ENCODE results near the gene RMND5A.
"Not testable (repeated sequence)": the region's sequence is repeated elsewhere in the genome, so short reads cannot be mapped to it uniquely, and the experiment has no call there.

Gene RMND5A, protein sequence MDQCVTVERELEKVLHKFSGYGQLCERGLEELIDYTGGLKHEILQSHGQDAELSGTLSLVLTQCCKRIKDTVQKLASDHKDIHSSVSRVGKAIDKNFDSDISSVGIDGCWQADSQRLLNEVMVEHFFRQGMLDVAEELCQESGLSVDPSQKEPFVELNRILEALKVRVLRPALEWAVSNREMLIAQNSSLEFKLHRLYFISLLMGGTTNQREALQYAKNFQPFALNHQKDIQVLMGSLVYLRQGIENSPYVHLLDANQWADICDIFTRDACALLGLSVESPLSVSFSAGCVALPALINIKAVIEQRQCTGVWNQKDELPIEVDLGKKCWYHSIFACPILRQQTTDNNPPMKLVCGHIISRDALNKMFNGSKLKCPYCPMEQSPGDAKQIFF

DNA sequence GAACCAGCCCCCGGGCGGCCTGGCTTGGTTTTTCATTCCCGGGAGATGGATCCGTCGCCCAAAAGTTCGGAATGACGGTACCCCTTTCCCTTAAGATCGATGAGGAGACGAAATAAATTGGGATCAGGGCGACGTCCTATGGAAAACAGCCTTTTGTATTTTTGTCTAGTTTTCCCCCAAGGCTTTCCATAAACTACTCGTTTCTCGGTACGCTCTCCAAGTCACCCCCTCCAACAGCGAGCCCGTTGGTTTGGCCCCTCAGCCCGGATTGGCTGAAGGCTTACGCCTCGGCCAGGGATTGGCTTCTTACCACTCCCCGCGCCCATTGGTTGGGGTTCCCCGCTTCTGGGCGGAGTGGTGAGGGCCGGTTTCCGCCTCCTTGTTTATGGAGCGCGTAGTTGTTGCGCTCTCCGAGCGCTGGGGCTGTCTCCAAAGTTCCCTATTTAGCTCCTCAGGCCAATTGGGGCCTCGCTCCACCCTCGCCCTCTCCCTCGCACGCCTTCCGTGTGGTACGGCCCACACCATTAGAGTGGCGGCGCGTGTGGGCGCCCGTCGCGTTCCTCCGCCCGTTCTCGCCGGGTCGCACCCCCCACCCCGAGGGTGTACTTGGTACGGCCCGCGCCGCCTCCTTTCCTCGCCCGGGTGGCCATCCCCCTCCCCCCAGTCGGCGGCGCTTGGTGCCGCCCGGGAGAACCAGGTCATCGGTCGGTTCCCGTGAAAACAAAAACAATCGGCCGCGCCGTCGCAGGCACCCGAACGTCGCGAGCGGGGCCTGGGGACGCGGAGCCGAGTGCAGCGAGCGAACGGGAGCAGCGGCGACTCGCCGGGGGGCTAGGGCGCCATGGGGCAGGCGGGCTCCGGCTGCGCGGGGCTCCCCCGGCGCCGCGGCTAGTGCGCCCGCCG, at the start of gene RMND5A:
TSS of gene RMND5A (plus strand) at position 655 of the 903 bp plus-strand sequence. CDS start 377 bp downstream, outside the sequence.
- DNase-seq = peak in 1 of 2 experiments; percentile 93

DNA sequence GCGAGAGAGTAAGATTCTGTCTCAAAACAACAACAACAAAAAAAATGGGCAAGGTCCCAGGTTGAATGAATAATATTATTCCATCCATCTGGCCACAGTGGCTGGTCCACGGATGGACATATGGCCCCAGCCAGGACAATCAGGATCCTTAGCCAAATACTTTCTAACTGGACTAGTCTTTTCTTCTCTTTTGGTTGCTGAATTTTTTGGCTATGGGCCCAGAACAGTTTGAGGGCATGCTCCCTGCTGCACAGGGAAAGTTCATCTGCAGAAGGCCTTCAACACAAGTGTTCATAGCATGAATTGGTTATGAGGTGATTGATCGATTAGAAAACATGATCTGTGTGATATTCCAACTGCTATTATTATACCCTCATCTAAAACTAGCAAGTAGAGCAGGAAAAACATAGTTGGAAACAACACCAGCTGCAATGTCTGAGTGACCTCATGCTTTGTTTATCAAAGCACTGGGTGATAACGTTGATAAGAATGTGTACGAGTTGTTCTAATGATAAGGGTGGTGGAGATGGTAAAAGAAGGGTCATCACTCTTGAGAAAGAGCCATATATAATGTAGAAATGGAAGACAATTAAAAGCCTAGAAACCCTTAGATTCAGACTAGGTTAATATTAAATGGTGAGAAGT, 48.6 kb upstream of the RMND5A start:
- no peak for DNase-seq

DNA sequence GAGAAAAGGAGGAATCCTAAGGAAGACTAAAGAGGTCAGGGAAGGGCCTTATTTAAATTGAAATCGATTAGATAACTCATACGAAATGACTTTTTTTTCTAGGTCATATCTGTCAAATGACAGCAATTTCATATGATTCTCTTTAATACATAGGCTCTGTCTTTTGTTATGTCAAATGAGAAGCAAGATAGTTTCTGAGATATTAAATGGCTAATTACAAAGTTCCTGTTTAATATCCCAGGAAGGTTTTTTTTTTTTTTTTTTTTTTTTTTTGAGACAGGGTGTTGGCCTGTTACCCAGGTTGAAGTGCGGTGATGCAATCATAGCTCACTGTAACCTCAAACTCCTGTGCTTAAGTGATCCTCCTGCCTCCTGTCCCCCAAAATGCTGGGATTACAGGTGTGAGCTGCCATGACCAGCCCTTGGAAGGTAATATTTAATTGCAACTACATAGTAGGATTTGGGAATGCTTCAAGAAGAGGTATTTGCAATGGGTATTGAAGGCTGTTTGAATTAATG, 48.0 kb upstream of the RMND5A start:
- DNase-seq = no peak

DNA sequence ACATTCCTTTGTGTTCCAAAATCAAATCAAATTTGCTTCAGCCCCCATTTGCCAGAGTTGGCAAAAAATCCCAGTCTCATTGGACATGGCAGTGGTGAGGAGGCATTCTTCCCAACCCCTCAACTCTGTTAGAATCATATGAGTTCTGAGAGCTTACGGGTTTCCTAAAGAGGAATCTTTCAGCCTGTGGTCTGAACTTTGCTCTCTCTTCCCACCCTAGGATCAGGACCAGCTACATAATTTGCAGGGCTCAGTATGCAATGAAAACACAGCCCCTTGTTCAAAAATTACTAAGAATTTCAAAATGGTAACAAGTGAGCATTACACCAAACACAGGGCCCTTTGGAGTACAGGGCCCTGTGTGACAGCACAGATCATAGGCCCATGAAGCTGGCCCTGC, 47.1 kb upstream of the RMND5A start:
- no peak for DNase-seq

DNA sequence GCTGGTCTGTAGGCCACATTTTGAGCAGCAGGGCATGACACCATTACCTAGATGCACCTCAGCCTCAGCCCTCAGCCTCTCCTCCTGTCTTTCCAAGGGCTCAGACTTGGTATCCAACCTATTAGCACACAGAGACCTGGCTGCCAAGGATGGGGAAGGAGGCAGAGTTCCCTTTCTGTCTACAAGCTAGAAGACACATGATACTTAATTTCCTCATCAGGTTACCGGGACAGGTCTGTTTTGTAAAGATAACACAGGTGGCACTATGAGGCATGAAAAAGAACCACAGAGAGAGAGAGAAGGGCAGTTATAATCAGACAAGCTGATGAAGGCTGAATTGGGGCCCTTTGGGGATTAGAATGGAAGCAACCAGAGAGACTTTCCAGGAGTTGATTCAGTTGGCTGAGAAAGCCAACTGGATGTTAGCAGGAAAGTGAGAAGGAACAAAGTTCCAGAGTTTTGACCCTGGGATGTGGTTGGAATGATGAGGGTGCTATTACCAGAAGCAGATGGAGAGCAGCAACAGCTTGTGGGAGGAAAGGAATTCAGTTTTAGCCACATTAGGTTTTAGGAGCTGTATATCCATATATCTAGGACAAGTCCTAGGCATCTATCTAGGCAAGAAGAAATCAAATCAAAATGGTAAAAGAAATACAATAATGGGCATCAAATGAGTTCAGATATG, 46.0 kb upstream of the RMND5A start:
- DNase-seq = no peak

DNA sequence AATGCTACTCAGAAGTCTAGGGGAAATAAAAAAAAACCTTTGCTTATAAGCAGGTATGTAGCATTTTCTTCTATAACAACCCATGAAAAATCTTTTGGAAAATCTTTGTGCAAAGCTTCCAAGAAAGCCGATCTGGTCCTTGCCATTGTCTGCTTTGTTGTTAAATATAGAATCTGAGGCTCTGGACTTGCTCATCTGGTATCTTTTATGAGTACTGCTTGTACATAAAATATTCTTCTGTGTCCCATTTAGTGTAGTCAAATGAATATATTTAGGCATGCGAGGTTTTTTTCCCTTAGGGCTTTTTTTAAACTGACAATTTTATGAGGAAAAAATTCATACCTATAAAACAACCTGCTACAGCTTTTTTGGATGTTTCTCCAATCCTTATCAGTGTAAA, 45.0 kb upstream of the RMND5A start:
- no peak for DNase-seq

DNA sequence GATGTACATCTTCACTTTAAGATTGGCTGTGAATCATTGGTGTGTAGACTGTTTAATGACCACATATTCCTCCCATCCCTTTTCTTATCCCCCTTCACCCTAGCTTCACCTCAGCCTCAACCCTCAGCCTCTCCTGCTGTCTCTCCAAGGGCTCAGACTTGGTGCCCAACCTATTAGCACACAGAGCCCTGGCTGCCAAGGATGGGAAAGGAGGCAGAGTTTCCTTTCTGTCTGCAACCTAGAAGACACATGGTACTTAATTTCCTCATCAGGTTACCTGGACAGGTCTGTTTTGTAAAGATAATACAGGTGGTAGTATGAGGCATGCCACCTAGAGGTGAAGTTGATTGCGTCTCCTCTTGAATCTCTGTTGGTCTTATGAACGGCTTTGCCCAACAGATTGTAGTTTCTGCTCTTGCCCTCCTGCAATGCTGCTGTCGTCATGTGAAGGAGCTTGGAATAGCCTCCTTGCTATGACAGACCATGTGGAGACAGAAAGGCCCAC, 44.5 kb upstream of the RMND5A start:
- DNase-seq = no peak

DNA sequence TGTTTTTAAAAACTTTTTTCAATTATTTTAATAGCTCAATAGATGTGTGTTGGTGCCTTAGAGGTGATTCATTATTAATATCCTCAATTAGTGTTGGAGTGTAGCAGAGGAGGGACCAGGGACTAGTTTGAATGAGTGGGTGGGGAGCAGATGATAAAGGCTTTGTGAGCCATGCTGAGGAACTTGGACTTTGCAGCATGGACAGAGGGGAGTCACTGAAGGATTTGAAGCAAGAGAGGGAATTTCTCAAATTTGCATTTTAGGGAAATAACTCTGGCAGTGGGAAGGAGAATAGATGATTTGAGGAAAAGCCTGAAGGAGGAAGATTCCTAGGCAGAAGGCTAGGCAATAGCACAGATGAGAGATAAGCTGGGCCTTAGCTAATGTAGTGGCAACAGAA, 42.3 kb upstream of the RMND5A start:
- DNase-seq = no peak

DNA sequence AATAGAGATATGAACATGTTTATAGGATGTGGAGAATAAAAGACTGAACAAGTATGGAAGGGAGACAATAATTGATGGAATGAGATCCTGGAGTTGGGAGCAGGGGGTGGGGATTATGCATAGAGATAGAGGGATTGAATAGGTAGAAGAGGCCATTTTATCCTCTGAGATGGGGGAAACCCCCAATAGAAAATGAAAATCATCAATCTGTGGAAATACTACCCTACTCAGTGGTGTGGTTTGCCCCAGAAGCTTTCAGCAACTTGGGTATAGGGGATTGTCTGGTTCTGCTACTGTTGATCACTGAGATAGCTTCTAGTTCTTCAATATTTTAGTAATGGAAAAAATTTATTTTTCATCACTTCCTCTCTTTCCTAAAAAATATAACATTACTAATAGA, 41.1 kb upstream of the RMND5A start:
- no peak for DNase-seq

DNA sequence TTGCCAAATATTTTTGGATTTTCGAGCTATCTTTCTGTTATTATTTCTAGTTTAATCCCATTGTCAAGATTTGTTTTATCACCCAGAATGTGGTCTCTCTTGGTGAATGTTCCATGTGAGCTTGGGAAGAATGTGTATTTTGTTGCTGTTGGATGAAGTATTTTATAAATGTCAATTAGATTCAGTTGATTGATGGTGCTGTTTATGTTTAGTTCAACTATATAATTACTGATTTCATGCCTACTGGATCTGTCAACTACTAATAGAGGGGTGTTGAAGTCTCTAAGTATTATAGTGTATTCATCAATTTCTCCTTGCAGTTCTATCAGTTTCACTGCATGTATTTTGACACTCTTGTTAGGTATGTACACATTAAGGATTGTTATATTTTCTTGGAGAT, 34.7 kb upstream of the RMND5A start:
- DNase-seq = no peak

DNA sequence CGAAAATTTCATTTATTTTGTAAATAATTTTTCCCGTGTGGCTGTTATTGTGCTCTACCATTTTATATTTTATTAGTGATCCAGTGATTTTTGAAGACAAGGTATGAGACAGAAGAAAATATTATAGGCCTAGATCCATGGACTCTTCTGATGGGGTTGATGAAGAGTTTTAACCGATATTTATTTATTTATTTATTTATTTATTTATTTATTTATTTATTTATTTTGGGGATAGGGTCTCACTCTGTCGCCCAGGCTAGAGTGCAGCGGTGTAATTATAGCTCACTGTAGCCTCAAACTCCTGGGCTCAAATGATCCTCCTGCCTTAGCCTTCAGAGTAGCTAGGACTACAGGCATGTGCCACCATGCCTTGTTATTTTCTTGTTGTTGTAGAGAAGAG, 33.6 kb upstream of the RMND5A start:
- DNase-seq = no peak

DNA sequence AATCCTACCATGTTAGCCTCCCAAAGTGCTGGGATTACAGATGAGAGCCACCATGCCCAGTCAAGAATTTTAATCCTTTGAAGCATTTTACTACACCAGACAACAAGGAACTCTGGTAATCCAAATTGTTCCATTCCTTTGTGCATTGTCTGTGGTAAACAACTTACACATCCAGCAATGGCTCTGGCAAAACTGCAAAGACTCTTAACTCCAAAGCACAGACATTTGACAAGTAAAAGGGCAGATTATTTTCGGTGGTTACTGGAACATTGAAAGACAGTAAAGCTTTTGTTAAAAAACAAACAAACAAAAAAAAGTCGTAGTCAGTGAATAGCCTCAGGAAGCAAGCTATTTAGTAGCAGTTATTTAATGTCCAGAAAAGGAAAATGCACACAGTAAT, 33.2 kb upstream of the RMND5A start:
- no peak for DNase-seq

DNA sequence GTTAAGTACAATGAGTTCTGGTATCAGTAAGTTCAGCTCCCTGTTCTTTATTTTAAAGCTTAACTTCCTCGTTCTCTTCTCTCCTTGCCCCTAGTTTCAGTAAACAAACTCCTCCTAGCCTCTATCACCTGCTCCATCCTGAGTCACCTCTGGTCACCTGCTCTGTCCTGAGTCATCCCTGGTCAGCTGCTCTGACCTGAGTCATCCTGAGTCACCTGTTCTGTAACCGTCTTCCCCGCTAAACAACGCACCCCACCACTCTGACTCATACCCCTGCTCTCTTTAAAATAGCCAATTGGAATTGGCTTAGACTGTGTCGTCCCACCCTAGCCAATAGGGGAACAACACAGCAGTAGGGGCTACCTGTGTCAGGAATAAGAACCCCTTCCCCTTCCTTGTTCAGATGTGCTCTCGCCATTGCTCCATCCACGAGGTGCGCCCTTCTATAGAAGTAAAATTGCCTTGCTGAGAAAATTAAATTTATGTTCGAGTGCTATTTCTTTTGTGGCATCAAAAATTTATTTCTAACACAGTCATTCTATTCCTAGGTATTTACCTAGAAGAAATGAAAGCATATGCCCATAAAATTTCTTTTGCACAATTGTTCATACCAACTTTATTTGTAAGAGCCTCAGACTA, 24.9 kb upstream of the RMND5A start:
- DNase-seq = no peak

DNA sequence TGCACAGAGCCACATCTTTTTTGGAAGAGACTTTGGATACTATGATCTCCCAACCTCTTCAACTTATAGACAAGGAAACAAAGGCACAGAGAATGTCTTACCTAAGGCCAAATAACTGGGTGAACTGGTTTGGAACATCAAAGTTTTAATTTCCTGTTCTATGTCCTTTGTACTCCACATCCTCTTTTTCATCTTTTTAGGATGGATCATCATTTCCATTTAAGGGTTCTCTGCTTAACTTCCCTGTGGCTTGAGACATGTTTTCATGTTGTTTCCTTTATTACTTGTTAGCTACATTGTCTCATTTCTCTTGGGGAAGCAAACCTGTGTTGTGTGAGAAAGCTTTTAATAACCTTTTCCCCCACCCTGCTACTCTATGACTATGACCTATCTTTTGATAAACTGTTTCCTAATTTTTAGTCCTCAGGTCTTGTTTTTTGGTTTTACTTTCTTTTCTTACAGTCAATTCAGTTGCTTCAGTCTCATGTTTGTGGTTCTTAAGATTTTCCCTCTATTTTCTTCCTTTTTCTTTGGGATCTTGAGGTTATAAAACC, 22.5 kb upstream of the RMND5A start:
- DNase-seq = no peak

DNA sequence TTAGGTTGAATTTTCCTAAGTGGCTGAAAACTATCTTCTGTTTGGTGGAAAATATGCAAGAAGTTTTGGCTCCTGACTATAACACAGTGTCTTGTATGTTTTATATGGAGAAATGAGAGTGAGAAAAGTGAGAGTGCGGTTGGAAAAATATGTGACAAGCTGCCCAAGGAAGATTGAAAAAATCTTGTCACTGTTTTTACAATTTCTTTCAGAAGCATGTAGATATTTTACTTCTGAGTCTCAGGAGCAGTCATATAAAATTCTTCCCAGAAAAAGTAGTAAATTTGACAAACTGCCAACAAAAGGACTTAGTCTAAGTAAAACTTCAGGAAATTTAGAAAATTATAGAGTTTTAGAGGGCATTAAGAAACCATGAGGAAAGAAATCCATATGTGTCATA, 19.4 kb upstream of the RMND5A start:
- no peak for DNase-seq

DNA sequence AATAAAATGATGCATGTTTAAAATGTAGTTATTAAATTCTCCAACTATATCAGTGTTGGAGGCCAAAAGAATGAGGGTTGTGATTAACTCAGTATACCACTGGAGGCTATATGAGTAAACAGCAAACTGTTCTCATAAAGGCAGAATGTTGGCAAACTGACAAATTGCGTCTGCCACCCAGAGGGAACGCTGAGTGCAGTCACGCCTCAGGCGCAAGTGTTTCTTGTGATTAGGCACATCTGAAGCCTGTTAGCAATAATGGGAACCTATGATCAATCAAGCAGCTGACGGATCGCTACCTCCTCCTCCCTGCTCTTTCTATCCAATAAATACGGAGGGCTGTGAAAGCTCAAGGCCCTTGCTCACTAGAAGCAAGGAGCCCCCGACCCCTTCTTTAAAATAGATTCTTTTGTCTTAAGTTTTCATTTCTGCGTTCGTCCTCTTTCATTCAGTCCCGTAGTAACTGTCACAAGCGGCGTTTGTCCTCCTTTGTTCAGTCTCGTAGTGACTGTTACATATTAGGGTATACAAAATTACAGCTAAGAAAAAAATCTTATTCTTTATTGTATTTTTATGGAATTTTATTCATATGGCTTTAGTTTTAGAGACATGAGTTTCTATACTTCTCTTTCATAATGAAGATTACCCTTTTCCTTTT, 16.3 kb upstream of the RMND5A start:
- no peak for DNase-seq

DNA sequence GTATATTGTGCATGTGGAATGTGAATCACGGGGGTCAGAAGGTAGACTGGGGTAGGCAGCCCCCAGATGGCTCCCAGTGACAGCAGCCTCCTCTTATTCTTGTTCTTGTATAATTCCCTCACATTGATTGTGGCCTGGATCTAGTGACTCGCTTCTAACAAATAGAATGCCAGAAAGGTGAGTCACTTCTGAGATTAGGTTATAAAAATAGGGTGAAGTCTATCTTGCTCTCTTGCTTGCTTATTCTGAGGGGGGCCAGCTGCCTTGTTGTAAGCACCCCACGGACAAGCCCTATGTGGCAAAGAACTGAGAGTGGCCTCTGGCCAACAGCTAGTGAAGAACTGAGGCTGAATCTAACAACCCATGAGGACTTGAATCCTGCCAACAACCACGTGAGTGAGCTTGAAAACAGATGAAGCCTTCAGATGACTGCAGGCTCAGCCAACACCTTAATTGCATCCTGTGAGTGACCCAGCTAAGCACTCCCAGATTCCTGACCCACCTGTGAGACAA, 15.6 kb upstream of the RMND5A start:
- no peak for DNase-seq

DNA sequence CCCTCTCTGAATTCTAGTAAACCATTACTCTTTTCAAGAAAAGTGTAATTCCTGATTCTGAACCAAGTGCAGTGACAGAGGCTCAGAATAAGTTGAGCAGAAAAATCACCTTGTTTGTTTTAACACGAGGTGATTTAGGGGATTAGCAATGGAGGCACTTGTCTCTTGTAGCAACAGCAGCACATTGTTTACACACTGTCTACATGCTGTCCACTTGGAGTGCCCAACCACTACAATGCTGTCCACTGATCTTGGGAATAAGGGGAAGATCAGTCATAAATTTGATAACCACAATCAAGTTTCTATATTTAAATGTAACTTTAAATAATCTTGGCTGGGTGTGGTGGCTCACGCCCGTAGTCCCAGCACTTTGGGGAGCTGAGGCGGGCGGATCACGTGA, 13.9 kb upstream of the RMND5A start:
- DNase-seq = no peak

DNA sequence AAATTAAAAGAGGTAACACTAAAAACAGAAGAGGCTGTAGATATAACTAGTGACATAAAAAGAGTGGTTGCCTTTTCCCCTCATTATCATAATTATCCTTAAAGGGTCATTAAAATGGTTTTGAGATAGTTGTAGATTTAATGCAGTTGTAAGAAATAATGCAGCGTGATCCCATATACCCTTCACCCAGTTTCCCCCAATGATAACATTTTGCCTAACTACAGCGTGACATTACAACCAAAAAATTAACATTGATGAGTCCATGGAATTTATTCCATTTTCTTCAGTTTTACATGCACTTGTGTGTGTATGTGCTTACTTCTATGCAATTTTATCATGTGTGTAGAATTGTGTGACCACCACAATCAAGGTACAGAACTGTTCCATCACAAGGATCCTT, 13.2 kb upstream of the RMND5A start:
- no peak for DNase-seq

DNA sequence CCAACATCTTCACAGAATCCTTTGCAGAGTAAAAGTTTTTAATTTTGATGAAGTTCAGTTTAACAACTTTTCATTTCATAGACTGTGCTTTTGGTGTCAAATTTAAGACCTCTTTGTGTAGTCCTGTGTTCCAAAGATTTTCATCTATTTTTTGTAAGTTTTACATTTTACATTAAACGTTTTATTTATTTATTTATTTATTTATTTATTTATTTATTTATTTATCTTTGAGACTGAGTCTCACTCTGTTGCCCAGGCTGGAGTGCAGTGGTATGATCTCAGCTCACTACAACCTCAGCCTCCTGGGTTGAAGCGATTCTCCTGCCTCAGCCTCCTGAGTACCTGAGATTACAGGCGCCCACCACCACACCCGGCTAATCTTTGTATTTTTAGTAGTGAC, 12.0 kb upstream of the RMND5A start:
- not testable (repeated sequence) for DNase-seq

Data from NCI-H524 (cell line).